OCI-LY1 (cell line): Measurements from ENCODE around the gene ST7.

Experiments
- H2AFZ ChIP-seq: fragments of 200-600 bp; sonication (generic), shearing (Covaris generic); 2 replicates; pipeline ENCODE4 v1.6.0; 2014; ENCODE audit warnings: antibody characterized with exemption, mild to moderate bottlenecking, low read length
- H3F3A ChIP-seq: fragments of 200-600 bp; sonication (generic), shearing (Covaris generic); 2 replicates; pipeline ENCODE4 v1.6.0; 2014; ENCODE audit warnings: mild to moderate bottlenecking, antibody characterized with exemption, low read length, moderate library complexity; ENCODE audit not compliant: insufficient read depth
- H3K27ac ChIP-seq: fragments of 200-600 bp; sonication (generic); 2 replicates; pipeline ENCODE4 v1.5.1; 2014; ENCODE audit warnings: low read length, mixed run types, mild to moderate bottlenecking, low read depth; ENCODE audit not compliant: poor library complexity, severe bottlenecking
- H3K27me3 ChIP-seq: fragments of 200-600 bp; sonication (generic); 2 replicates; pipeline ENCODE4 v1.6.0; 2014; ENCODE audit warnings: antibody characterized with exemption, mild to moderate bottlenecking, low read length, moderate library complexity; ENCODE audit not compliant: insufficient read depth
- H3K36me3 ChIP-seq: fragments of 200-600 bp; sonication (generic); 2 replicates; pipeline ENCODE4 v1.6.1; 2014; ENCODE audit warnings: mild to moderate bottlenecking, antibody characterized with exemption, low read length, moderate library complexity, mixed read lengths; ENCODE audit not compliant: insufficient read depth
- H3K4me1 ChIP-seq: fragments of 200-600 bp; sonication (generic); 2 replicates; pipeline ENCODE4 v1.5.1; 2014; ENCODE audit warnings: mild to moderate bottlenecking, low read length, moderate library complexity; ENCODE audit not compliant: insufficient read depth, severe bottlenecking
- H3K4me2 ChIP-seq: fragments of 200-600 bp; sonication (generic), shearing (Covaris generic); 2 replicates; pipeline ENCODE4 v1.6.1; 2014; ENCODE audit warnings: low read length
- H3K4me3 ChIP-seq: fragments of 200-600 bp; sonication (generic); 2 replicates; pipeline ENCODE4 v1.5.1; 2014; ENCODE audit warnings: low read length, low read depth, mild to moderate bottlenecking, mixed read lengths; ENCODE audit not compliant: poor library complexity, severe bottlenecking
- H3K79me2 ChIP-seq: fragments of 200-600 bp; shearing (Covaris generic); 2 replicates; pipeline ENCODE4 v1.6.1; 2016; ENCODE audit warnings: mixed run types, low read length, mixed read lengths; ENCODE audit not compliant: insufficient read depth
- H3K9ac ChIP-seq: fragments of 200-600 bp; sonication (generic), shearing (Covaris generic); 2 replicates; pipeline ENCODE4 v1.6.1; 2014; ENCODE audit warnings: mild to moderate bottlenecking, low read length, mixed read lengths
- H3K9me2 ChIP-seq: fragments of 200-600 bp; sonication (generic), shearing (Covaris generic); 2 replicates; pipeline ENCODE4 v1.6.1; 2014; ENCODE audit warnings: low read depth, mild to moderate bottlenecking, low read length, mixed read lengths
- H3K9me3 ChIP-seq: fragments of 200-600 bp; shearing (Covaris generic); 2 replicates; pipeline ENCODE4 v1.6.1; 2014; ENCODE audit warnings: low read length, mixed read lengths
- H4K20me1 ChIP-seq: fragments of 200-600 bp; sonication (generic), shearing (Covaris generic); 2 replicates; pipeline ENCODE4 v1.6.0; 2016; ENCODE audit warnings: mild to moderate bottlenecking, low read length; ENCODE audit not compliant: insufficient read depth
- CTCF ChIP-seq: fragments of 200-600 bp; sonication (generic), shearing (Covaris generic); IDR thresholded peaks from 2 replicates; pipeline ENCODE4 v1.5.1; 2017; ENCODE audit warnings: mild to moderate bottlenecking, antibody characterized with exemption, low read length, moderate library complexity, mixed read lengths
- EZH2 ChIP-seq: fragments of 200-600 bp; sonication (generic), shearing (Covaris generic); IDR thresholded peaks from 2 replicates; pipeline ENCODE4 v1.8.0; 2017; ENCODE audit warnings: borderline replicate concordance, mixed run types, mild to moderate bottlenecking, antibody characterized with exemption, low read length, moderate library complexity, mixed read lengths

The ST7 gene

DNA sequence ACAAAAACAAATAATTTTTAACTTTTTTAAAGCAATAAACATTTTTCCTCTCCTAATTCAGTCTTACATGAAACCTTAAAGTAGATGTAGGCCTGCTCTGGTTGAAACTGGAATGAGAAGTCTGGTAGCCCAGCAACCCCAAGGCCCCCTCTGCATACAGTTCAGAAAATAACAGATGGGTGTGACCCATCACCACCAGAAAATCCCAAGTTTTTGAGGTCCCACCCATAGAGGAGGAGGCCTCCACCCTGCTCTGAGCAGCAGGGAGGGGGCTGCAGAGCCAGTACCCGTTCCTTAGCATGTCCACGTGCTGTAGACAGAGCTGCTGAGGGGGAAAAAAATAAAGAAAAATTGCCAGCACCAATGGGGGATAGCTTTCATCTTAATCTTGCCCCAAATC, 246.8 kb downstream of the ST7 start:
- no peaks in the 10 kb centered on the region for H3K9me2 ChIP-seq
- TF ChIP-seq EZH2 (no peak), CTCF (no peak)
- no peak overlapping the region for H2AFZ ChIP-seq
- H3K4me3 ChIP-seq, result no peak overlapping the region
- H3K27ac ChIP-seq, result no peak overlapping the region
- H4K20me1 ChIP-seq, result no peaks in the 10 kb centered on the region
- no peaks in the 10 kb centered on the region for H3K36me3 ChIP-seq
- no peak overlapping the region for H3K9ac ChIP-seq
- no peaks in the 10 kb centered on the region for H3K9me3 ChIP-seq
- H3K27me3 ChIP-seq, result no peaks in the 10 kb centered on the region
- no peaks in the 10 kb centered on the region for H3K4me1 ChIP-seq
- no peak overlapping the region for H3K4me2 ChIP-seq
- no peaks in the 10 kb centered on the region for H3F3A ChIP-seq
- no peaks in the 10 kb centered on the region for H3K79me2 ChIP-seq

GRCh38 chr7:117200786-117201458, 247.6 kb downstream of the ST7 start:
- H3K36me3 ChIP-seq, result no peaks in the 10 kb centered on the region
- H3F3A ChIP-seq, result no peaks in the 10 kb centered on the region
- no peaks in the 10 kb centered on the region for H3K9me2 ChIP-seq
- no peak overlapping the region for H3K4me2 ChIP-seq
- H3K4me3 ChIP-seq, result no peak overlapping the region
- H4K20me1 ChIP-seq, result no peaks in the 10 kb centered on the region
- TF ChIP-seq CTCF (no peak), EZH2 (no peak)
- H3K27ac ChIP-seq, result no peak overlapping the region
- no peaks in the 10 kb centered on the region for H3K4me1 ChIP-seq
- H3K9ac ChIP-seq, result no peak overlapping the region
- no peaks in the 10 kb centered on the region for H3K9me3 ChIP-seq
- H3K27me3 ChIP-seq, result no peaks in the 10 kb centered on the region
- H2AFZ ChIP-seq, result no peak overlapping the region
- H3K79me2 ChIP-seq, result no peaks in the 10 kb centered on the region

- no peak for TF ChIP-seq CTCF
- TF ChIP-seq EZH2, result no peak
- Histone ChIP-seq H3K27ac (no peak overlapping the region), H3K27me3 (no peaks in the 10 kb centered on the region), H4K20me1 (no peaks in the 10 kb centered on the region), H3F3A (no peaks in the 10 kb centered on the region), H3K9ac (no peak overlapping the region), H3K9me2 (no peaks in the 10 kb centered on the region), H3K4me1 (no peaks in the 10 kb centered on the region), H3K9me3 (no peaks in the 10 kb centered on the region), H3K36me3 (no peaks in the 10 kb centered on the region), H3K79me2 (no peaks in the 10 kb centered on the region), H3K4me2 (no peak overlapping the region), H3K4me3 (no peak overlapping the region), H2AFZ (no peak overlapping the region)
These were observed 249.2 kb downstream of the ST7 start for GRCh38 chr7:117202511-117202910.
